C4-2B (cell line): ENCODE measurements around the gene SKI.

ENCODE experiments used
- ZFX ChIP-seq: fragments of 450-650 bp; IDR thresholded peaks from 2 replicates; pipeline ENCODE4 v1.6.1; 2017
- TF ChIP-seq, protein P1 (sequence below): fragments of 450-650 bp; conservative IDR thresholded peaks from 2 replicates; pipeline ENCODE4 v1.5.1; 2017; ENCODE audit warnings: mild to moderate bottlenecking

DNA sequence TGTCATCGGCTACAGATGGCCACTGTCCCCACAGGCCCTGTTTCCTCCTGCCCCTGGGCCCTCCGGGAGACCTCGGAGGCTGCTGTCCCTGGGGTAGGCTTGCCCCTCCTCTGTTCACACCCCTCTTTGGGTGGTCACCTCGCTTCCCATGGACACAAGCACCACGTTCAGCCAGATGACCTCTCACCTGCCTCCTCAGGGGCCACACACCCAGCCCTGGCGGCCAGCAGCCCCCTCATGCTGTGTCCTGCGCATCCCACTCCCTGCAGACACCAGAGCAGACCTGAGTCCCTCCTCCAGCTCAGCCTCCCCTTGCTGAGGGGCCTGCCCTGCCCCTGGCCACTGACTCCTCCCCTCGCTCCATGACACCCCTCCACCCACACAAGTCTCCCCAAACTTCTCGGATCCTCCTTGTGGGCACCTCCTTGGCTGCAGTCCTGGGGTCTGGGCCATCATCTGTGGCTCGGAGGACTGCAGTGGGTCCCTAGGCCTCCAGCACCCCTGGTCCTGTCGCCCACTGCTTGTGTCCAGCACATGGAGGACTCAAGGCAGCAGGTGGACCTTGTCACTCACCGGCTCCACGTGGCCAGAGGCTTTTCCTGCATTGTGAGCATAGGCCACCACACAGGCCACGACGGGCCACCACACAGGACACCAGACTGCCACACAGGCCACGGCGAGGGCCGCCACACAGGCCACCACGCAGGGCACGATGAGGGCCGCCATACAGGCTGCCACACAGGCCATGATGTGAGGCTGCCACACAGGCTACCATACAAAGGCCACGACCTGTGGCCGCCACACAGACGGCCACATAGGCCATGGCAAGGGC lies 112.2 kb downstream of the SKI start:
- TF ChIP-seq, protein P1, sequence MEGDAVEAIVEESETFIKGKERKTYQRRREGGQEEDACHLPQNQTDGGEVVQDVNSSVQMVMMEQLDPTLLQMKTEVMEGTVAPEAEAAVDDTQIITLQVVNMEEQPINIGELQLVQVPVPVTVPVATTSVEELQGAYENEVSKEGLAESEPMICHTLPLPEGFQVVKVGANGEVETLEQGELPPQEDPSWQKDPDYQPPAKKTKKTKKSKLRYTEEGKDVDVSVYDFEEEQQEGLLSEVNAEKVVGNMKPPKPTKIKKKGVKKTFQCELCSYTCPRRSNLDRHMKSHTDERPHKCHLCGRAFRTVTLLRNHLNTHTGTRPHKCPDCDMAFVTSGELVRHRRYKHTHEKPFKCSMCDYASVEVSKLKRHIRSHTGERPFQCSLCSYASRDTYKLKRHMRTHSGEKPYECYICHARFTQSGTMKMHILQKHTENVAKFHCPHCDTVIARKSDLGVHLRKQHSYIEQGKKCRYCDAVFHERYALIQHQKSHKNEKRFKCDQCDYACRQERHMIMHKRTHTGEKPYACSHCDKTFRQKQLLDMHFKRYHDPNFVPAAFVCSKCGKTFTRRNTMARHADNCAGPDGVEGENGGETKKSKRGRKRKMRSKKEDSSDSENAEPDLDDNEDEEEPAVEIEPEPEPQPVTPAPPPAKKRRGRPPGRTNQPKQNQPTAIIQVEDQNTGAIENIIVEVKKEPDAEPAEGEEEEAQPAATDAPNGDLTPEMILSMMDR, result no peak
- no peak for TF ChIP-seq ZFX
